Measurements from ENCODE around the gene JAML.

Gene JAML

GRCh38 chr11:118233850-118234249 is 9.0 kb upstream of the JAML start:
- Histone ChIP-seq H3K9ac (ENCODE audit: low read length) (no peak overlapping the region), H3K4me3 (ENCODE audit: low read depth, low read length, poor library complexity, severe bottlenecking) (no peak overlapping the region), H3K27me3 (ENCODE audit: insufficient read depth, low read length) (no peaks in the 10 kb centered on the region)

GRCh38 chr11:118233377-118233776 is 8.6 kb upstream of the JAML start:
- TF ChIP-seq EZH2 (IDR thresholded peaks at IDR 0.05; ENCODE audit: borderline replicate concordance, low read length), result no peak
- no peak for TF ChIP-seq CTCF (IDR thresholded peaks at IDR 0.05; ENCODE audit: low read length)
- Histone ChIP-seq H3K9me2 (ENCODE audit: low read depth, low read length) (no peaks in the 10 kb centered on the region), H4K20me1 (ENCODE audit: insufficient read depth, low read length) (no peaks in the 10 kb centered on the region), H3K4me3 (ENCODE audit: low read depth, low read length, poor library complexity, severe bottlenecking) (no peak overlapping the region), H3K27me3 (ENCODE audit: insufficient read depth, low read length) (no peaks in the 10 kb centered on the region), H3K4me1 (ENCODE audit: insufficient read depth, low read length, severe bottlenecking) (peaks cover 12% of the 10 kb centered on the region), H3K9me3 (ENCODE audit: low read length) (no peaks in the 10 kb centered on the region), H3K79me2 (ENCODE audit: insufficient read depth, low read length) (no peaks in the 10 kb centered on the region), H2AFZ (ENCODE audit: low read length) (no peak overlapping the region), H3K27ac (ENCODE audit: low read depth, low read length, poor library complexity, severe bottlenecking) (no peak overlapping the region), H3K9ac (ENCODE audit: low read length) (no peak overlapping the region), H3K4me2 (ENCODE audit: low read length) (no peak overlapping the region), H3F3A (ENCODE audit: insufficient read depth, low read length) (no peaks in the 10 kb centered on the region), H3K36me3 (ENCODE audit: insufficient read depth, low read length) (no peaks in the 10 kb centered on the region)

More at GRCh38 chr11:118233850-118234249, 9.0 kb upstream of the JAML start:
- H4K20me1 ChIP-seq (ENCODE audit: insufficient read depth, low read length), result no peaks in the 10 kb centered on the region
- H3K4me1 ChIP-seq (ENCODE audit: insufficient read depth, low read length, severe bottlenecking), result peaks cover 7% of the 10 kb centered on the region
- H3K9me3 ChIP-seq (ENCODE audit: low read length), result no peaks in the 10 kb centered on the region
- H3K9me2 ChIP-seq (ENCODE audit: low read depth, low read length), result no peaks in the 10 kb centered on the region
- no peaks in the 10 kb centered on the region for H3K36me3 ChIP-seq (ENCODE audit: insufficient read depth, low read length)
- H3K27ac ChIP-seq (ENCODE audit: low read depth, low read length, poor library complexity, severe bottlenecking), result no peak overlapping the region
- no peak overlapping the region for H2AFZ ChIP-seq (ENCODE audit: low read length)
- TF ChIP-seq CTCF (IDR thresholded peaks at IDR 0.05; ENCODE audit: low read length) (no peak), EZH2 (IDR thresholded peaks at IDR 0.05; ENCODE audit: borderline replicate concordance, low read length) (no peak)
- H3K4me2 ChIP-seq (ENCODE audit: low read length), result no peak overlapping the region
- no peaks in the 10 kb centered on the region for H3K79me2 ChIP-seq (ENCODE audit: insufficient read depth, low read length)
- no peaks in the 10 kb centered on the region for H3F3A ChIP-seq (ENCODE audit: insufficient read depth, low read length)

- no peak overlapping the region for H2AFZ ChIP-seq (ENCODE audit: low read length)
- H3K9ac ChIP-seq (ENCODE audit: low read length), result no peak overlapping the region
- H4K20me1 ChIP-seq (ENCODE audit: insufficient read depth, low read length), result no peaks in the 10 kb centered on the region
- no peaks in the 10 kb centered on the region for H3K9me2 ChIP-seq (ENCODE audit: low read depth, low read length)
- no peak overlapping the region for H3K27ac ChIP-seq (ENCODE audit: low read depth, low read length, poor library complexity, severe bottlenecking)
- H3F3A ChIP-seq (ENCODE audit: insufficient read depth, low read length), result no peaks in the 10 kb centered on the region; the same call in 1 of the 2 replicates
- H3K27me3 ChIP-seq (ENCODE audit: insufficient read depth, low read length), result no peaks in the 10 kb centered on the region
- H3K4me2 ChIP-seq (ENCODE audit: low read length), result no peak overlapping the region
- no peak overlapping the region for H3K4me3 ChIP-seq (ENCODE audit: low read depth, low read length, poor library complexity, severe bottlenecking)
- no peaks in the 10 kb centered on the region for H3K9me3 ChIP-seq (ENCODE audit: low read length)
- no peaks in the 10 kb centered on the region for H3K79me2 ChIP-seq (ENCODE audit: insufficient read depth, low read length)
- H3K4me1 ChIP-seq (ENCODE audit: insufficient read depth, low read length, severe bottlenecking), result peaks cover 19% of the 10 kb centered on the region
- H3K36me3 ChIP-seq (ENCODE audit: insufficient read depth, low read length), result no peaks in the 10 kb centered on the region; the same call in 1 of the 2 replicates
- no peak for TF ChIP-seq CTCF (IDR thresholded peaks at IDR 0.05; ENCODE audit: low read length)
- TF ChIP-seq EZH2 (IDR thresholded peaks at IDR 0.05; ENCODE audit: borderline replicate concordance, low read length), result no peak
Observed at GRCh38 chr11:118232659-118233058, 7.8 kb upstream of the JAML start.

Measured in OCI-LY1 (cell line).